DND-41 (cell line): Measurements from ENCODE around the gene SPATS2L.

Experiments used
- ATAC-seq: fragments of 200-7000 bp; cut with Tn5 transposase; 3 replicates; pipeline ENCODE4 v1.9.1; 2021; ENCODE audit warnings: low read depth; ENCODE audit not compliant: insufficient read depth
- DNase-seq: peaks from one replicate; pipeline ENCODE4 v3.0.0-alpha.2; 2020
- H2AFZ ChIP-seq: 2 replicates; pipeline ENCODE4 v1.6.0; 2012; ENCODE audit warnings: low read depth, low read length
- H3K27ac ChIP-seq: 2 replicates; pipeline ENCODE4 v1.5.1; 2012; ENCODE audit warnings: low read length, inconsistent platforms
- H3K27me3 ChIP-seq: fragments of 200-600 bp; sonication (generic); 2 replicates; pipeline ENCODE4 v1.6.0; 2012; ENCODE audit warnings: low read length, mild to moderate bottlenecking, inconsistent platforms; ENCODE audit not compliant: insufficient read depth, poor library complexity
- H3K36me3 ChIP-seq: 2 replicates; pipeline ENCODE4 v1.5.1; 2012; ENCODE audit warnings: low read length, inconsistent platforms; ENCODE audit not compliant: insufficient read depth
- H3K4me1 ChIP-seq: 2 replicates; pipeline ENCODE4 v1.5.1; 2012; ENCODE audit warnings: mild to moderate bottlenecking, low read length; ENCODE audit not compliant: insufficient read depth
- H3K4me2 ChIP-seq: 2 replicates; pipeline ENCODE4 v1.6.0; 2012; ENCODE audit warnings: mild to moderate bottlenecking, moderate library complexity, low read length, inconsistent platforms; ENCODE audit not compliant: insufficient read depth
- H3K4me3 ChIP-seq, 2 experiments: fragments of 200-600 bp in 1 of 2; shearing (Covaris generic) in 1 of 2; 2 replicates each; pipeline ENCODE4 v1.5.1; 2012 to 2016; ENCODE audit warnings: inconsistent platforms in 2 of 2, low read length in 2 of 2, mild to moderate bottlenecking in 2 of 2, low read depth in 1 of 2, moderate library complexity in 1 of 2
- H3K79me2 ChIP-seq: 2 replicates; pipeline ENCODE4 v1.6.0; 2012; ENCODE audit warnings: low read length, inconsistent platforms; ENCODE audit not compliant: insufficient read depth
- H3K9ac ChIP-seq: 2 replicates; pipeline ENCODE4 v1.6.0; 2012; ENCODE audit warnings: low read depth, mild to moderate bottlenecking, inconsistent platforms, low read length, moderate library complexity
- H3K9me3 ChIP-seq: 2 replicates; pipeline ENCODE4 v1.5.1; 2012; ENCODE audit warnings: low read length, moderate library complexity, mild to moderate bottlenecking, inconsistent platforms; ENCODE audit not compliant: insufficient read depth, severe bottlenecking
- H4K20me1 ChIP-seq: 2 replicates; pipeline ENCODE4 v1.6.0; 2012; ENCODE audit warnings: low read length; ENCODE audit not compliant: insufficient read depth
- CTCF ChIP-seq: IDR thresholded peaks from 2 replicates; pipeline ENCODE4 v1.5.1; 2012; ENCODE audit warnings: borderline replicate concordance, low read length, moderate library complexity, mild to moderate bottlenecking; ENCODE audit not compliant: poor library complexity, severe bottlenecking; ENCODE audit errors: extremely low read depth
- EZH2 ChIP-seq: IDR thresholded peaks from 3 replicates; pipeline ENCODE4 v1.6.1; 2012; ENCODE audit warnings: borderline replicate concordance, low read depth, mild to moderate bottlenecking, moderate library complexity, low read length, inconsistent platforms; ENCODE audit not compliant: severe bottlenecking

Gene SPATS2L

GRCh38 chr2:200380091-200380561, 73.6 kb downstream of the SPATS2L start:
- TF ChIP-seq CTCF (no peak), EZH2 (no peak)
- ATAC-seq: no peak
- H3K4me3 ChIP-seq: no peak overlapping the region
- DNase-seq: no peak
- H3K79me2 ChIP-seq: no peaks in the 10 kb centered on the region
- no peaks in the 10 kb centered on the region for H3K36me3 ChIP-seq
- no peak overlapping the region for H2AFZ ChIP-seq
- no peak overlapping the region for H3K9ac ChIP-seq
- H3K9me3 ChIP-seq: no peaks in the 10 kb centered on the region
- H3K4me2 ChIP-seq: no peak overlapping the region
- no peak overlapping the region for H3K27ac ChIP-seq
- no peaks in the 10 kb centered on the region for H4K20me1 ChIP-seq
- H3K27me3 ChIP-seq: no peaks in the 10 kb centered on the region
- H3K4me1 ChIP-seq: peaks cover 11% of the 10 kb centered on the region; the same call in 1 of the 2 replicates

GRCh38 chr2:200380833-200381542, 74.5 kb downstream of the SPATS2L start:
- peaks cover 11% of the 10 kb centered on the region; the same call in 1 of the 2 replicates for H3K4me1 ChIP-seq
- H2AFZ ChIP-seq: no peak overlapping the region
- H3K9ac ChIP-seq: no peak overlapping the region
- no peaks in the 10 kb centered on the region for H3K9me3 ChIP-seq
- no peaks in the 10 kb centered on the region for H4K20me1 ChIP-seq
- no peak overlapping the region for H3K4me3 ChIP-seq
- ATAC-seq (no peak), DNase-seq (no peak)
- TF ChIP-seq EZH2: no peak
- TF ChIP-seq CTCF: no peak
- H3K27me3 ChIP-seq: no peaks in the 10 kb centered on the region
- H3K79me2 ChIP-seq: no peaks in the 10 kb centered on the region
- no peaks in the 10 kb centered on the region for H3K36me3 ChIP-seq
- no peak overlapping the region for H3K4me2 ChIP-seq
- H3K27ac ChIP-seq: no peak overlapping the region

- Histone ChIP-seq H3K9me3 (no peaks in the 10 kb centered on the region), H4K20me1 (no peaks in the 10 kb centered on the region), H3K36me3 (no peaks in the 10 kb centered on the region), H3K4me1 (peaks cover 11% of the 10 kb centered on the region; the same call in 1 of the 2 replicates), H3K79me2 (no peaks in the 10 kb centered on the region), H3K4me2 (no peak overlapping the region), H2AFZ (peak overlapping the region; percentile 33; the same call in 1 of the 2 replicates), H3K27me3 (no peaks in the 10 kb centered on the region), H3K4me3 (no peak overlapping the region), H3K9ac (no peak overlapping the region), H3K27ac (no peak overlapping the region)
- no peak for ATAC-seq
- TF ChIP-seq EZH2 (no peak), CTCF (no peak)
- DNase-seq: no peak
These were observed 76.4 kb downstream of the SPATS2L start for GRCh38 chr2:200382874-200383273.
